ENCODE results near the gene LRRC75A. TPM values are rescaled to one million over a fixed set of nuclear protein-coding genes. Genes with fewer than 3 reads are reported as not detected.

LRRC75A gene
- total and polyA plus RNA-seq, 2 experiments from 2014 or later = 5.3 to 26.2 TPM

DNA sequence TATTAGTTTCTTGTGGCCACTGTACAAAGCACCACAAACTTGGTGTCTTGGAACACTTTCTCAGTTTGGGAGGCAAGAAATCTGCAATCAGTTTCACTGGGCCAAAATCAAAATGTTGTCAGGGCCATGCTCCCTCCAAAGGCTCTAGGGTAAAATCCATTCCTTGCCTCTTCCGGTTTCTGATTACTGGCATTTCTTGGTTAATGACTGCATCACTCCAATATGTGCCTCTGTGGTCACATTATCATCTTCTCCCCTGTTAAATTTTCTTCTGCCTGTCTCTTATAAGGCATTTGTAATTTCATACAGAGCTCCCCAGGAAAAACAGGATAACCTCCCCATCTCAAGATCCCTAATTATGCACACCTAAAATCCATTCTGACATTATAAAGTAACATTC is 42.2 kb upstream of the LRRC75A start (continued):
- TF ChIP-seq STAT1 (IDR thresholded peaks at IDR 0.05; ENCODE audit: unreplicated experiment) (no peak), CREB1 (CRISPR knock-in tag; IDR thresholded peaks at IDR 0.05; ENCODE audit: low read depth) (no peak), POLR2AphosphoS5 (IDR thresholded peaks at IDR 0.05; ENCODE audit: low read depth) (no peak)
- TF ChIP-seq, protein P1, sequence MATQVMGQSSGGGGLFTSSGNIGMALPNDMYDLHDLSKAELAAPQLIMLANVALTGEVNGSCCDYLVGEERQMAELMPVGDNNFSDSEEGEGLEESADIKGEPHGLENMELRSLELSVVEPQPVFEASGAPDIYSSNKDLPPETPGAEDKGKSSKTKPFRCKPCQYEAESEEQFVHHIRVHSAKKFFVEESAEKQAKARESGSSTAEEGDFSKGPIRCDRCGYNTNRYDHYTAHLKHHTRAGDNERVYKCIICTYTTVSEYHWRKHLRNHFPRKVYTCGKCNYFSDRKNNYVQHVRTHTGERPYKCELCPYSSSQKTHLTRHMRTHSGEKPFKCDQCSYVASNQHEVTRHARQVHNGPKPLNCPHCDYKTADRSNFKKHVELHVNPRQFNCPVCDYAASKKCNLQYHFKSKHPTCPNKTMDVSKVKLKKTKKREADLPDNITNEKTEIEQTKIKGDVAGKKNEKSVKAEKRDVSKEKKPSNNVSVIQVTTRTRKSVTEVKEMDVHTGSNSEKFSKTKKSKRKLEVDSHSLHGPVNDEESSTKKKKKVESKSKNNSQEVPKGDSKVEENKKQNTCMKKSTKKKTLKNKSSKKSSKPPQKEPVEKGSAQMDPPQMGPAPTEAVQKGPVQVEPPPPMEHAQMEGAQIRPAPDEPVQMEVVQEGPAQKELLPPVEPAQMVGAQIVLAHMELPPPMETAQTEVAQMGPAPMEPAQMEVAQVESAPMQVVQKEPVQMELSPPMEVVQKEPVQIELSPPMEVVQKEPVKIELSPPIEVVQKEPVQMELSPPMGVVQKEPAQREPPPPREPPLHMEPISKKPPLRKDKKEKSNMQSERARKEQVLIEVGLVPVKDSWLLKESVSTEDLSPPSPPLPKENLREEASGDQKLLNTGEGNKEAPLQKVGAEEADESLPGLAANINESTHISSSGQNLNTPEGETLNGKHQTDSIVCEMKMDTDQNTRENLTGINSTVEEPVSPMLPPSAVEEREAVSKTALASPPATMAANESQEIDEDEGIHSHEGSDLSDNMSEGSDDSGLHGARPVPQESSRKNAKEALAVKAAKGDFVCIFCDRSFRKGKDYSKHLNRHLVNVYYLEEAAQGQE (IDR thresholded peaks at IDR 0.05; ENCODE audit: unreplicated experiment) = no peak

GRCh38 chr17:16529906-16530305 is 37.9 kb upstream of the LRRC75A start:
- H3K4me1 Mint-ChIP-seq = peaks cover 2% of the 10 kb centered on the region; the same call in 1 of the 3 replicates
- H3K9me2 ChIP-seq (ENCODE audit: insufficient read depth) = no peaks in the 10 kb centered on the region
- no peak overlapping the region for H3K27ac Mint-ChIP-seq
- no peaks in the 10 kb centered on the region for H3K79me2 ChIP-seq (replicated peaks; ENCODE audit: insufficient read depth)
- peaks cover 2% of the 10 kb centered on the region for H3K27me3 Mint-ChIP-seq (ENCODE audit: insufficient read depth, low read depth, poor library complexity)
- H3K4me3 Mint-ChIP-seq = no peak overlapping the region
- no peaks in the 10 kb centered on the region for H3K36me3 Mint-ChIP-seq (ENCODE audit: low read depth)
- H3K4me1 ChIP-seq (ENCODE audit: insufficient read depth) = peaks cover 7% of the 10 kb centered on the region
- no peaks in the 10 kb centered on the region for H3K36me3 ChIP-seq (ENCODE audit: insufficient read depth)
- H3F3A ChIP-seq (replicated peaks; ENCODE audit: low read depth) = no peaks in the 10 kb centered on the region
- ATAC-seq (no peak), DNase-seq (ENCODE audit: low spot score) (no peak)
- H2AFZ ChIP-seq = no peak overlapping the region
- H4K20me1 ChIP-seq (replicated peaks; ENCODE audit: insufficient read depth) = no peaks in the 10 kb centered on the region
- no peak overlapping the region for H3K4me3 ChIP-seq
- no peak overlapping the region for H3K4me2 ChIP-seq
- no peak overlapping the region for H3K27ac ChIP-seq (ENCODE audit: low read depth)
- no peaks in the 10 kb centered on the region for H3K9me3 Mint-ChIP-seq
- H3K27me3 ChIP-seq (ENCODE audit: insufficient read depth) = no peaks in the 10 kb centered on the region
- TF ChIP-seq STAT1 (IDR thresholded peaks at IDR 0.05; ENCODE audit: unreplicated experiment) (no peak), ZNF331 (CRISPR knock-in tag; IDR thresholded peaks at IDR 0.05; ENCODE audit: low read depth) (no peak), ZNF114 (CRISPR knock-in tag; IDR thresholded peaks at IDR 0.05) (no peak), EZH2phosphoT487 (IDR thresholded peaks at IDR 0.05; ENCODE audit: unreplicated experiment) (no peak), EZH2 (IDR thresholded peaks at IDR 0.05; ENCODE audit: low read depth, unreplicated experiment) (no peak), CREB1 (CRISPR knock-in tag; IDR thresholded peaks at IDR 0.05; ENCODE audit: low read depth) (no peak), POLR2AphosphoS5 (IDR thresholded peaks at IDR 0.05; ENCODE audit: low read depth) (no peak), NANOG (IDR thresholded peaks at IDR 0.05; ENCODE audit: borderline replicate concordance) (no peak)
- TF ChIP-seq, protein P2, sequence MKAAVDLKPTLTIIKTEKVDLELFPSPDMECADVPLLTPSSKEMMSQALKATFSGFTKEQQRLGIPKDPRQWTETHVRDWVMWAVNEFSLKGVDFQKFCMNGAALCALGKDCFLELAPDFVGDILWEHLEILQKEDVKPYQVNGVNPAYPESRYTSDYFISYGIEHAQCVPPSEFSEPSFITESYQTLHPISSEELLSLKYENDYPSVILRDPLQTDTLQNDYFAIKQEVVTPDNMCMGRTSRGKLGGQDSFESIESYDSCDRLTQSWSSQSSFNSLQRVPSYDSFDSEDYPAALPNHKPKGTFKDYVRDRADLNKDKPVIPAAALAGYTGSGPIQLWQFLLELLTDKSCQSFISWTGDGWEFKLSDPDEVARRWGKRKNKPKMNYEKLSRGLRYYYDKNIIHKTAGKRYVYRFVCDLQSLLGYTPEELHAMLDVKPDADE (IDR thresholded peaks at IDR 0.05) = no peak
- TF ChIP-seq, protein P3, sequence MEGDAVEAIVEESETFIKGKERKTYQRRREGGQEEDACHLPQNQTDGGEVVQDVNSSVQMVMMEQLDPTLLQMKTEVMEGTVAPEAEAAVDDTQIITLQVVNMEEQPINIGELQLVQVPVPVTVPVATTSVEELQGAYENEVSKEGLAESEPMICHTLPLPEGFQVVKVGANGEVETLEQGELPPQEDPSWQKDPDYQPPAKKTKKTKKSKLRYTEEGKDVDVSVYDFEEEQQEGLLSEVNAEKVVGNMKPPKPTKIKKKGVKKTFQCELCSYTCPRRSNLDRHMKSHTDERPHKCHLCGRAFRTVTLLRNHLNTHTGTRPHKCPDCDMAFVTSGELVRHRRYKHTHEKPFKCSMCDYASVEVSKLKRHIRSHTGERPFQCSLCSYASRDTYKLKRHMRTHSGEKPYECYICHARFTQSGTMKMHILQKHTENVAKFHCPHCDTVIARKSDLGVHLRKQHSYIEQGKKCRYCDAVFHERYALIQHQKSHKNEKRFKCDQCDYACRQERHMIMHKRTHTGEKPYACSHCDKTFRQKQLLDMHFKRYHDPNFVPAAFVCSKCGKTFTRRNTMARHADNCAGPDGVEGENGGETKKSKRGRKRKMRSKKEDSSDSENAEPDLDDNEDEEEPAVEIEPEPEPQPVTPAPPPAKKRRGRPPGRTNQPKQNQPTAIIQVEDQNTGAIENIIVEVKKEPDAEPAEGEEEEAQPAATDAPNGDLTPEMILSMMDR (conservative IDR thresholded peaks at IDR 0.05; ENCODE audit: low read depth in 2 of 2) = no peak
- TF ChIP-seq, protein P1 (IDR thresholded peaks at IDR 0.05; ENCODE audit: unreplicated experiment) = no peak
